Cerebellar cortex (tissue), 1 donor: ENCODE results near the gene SLC22A31.

Source experiments
- DNase-seq: peaks from one replicate; pipeline ENCODE4 v3.0.0-alpha.2; 2015; ENCODE audit warnings: low spot score

SLC22A31 gene

DNA sequence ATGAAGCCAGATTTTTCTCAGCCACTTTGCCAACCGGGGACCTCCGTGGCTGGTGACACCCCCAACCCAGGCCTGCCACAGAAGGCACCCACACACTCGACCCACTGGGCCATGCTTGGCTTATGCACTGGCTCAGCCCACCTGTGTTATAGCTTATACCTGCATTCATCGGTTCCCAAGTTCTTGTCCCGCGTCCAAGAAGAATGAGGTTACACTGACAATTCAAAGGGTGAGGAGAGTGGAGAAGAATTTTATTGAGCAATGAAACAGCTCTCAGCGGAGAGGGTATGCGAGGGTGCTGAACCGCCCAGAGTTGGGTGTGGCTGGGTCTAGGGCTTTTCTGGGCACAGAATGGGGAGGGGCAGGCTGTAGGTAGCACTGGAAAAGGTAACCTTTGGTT lies 51.0 kb downstream of the SLC22A31 start:
- DNase-seq: no peak

DNA sequence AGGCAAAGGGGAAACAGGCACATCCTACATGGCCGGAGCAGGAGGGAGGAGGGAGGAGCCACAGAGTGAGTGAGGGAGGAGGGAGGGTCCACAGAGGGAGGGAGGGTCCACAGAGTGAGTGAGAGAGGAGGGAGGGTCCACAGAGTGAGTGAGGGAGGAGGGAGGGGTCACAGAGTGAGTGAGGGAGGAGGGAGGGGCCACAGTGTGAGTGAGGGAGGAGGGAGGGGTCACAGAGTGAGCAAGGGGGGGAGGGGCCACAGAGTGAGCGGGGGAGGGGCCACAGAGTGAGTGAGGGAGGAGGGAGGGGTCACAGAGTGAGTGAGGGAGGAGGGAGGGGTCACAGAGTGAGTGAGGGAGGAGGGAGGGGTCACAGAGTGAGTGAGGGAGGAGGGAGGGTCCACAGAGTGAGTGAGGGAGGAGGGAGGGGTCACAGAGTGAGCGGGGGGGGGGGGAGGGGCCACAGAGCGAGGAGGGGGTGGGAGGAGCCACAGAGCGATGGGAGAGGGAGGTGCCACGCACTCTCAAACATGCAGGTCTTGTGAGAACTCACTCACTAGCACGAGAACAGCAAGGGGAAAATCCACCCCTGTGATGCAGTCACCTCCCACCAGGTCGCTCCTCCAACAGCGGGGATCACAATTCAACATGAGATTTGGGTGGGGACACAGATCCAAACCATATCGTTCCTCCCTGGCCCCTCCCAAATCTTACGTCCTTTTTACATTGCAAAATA lies 53.1 kb downstream of the SLC22A31 start:
- no peak for DNase-seq

DNA sequence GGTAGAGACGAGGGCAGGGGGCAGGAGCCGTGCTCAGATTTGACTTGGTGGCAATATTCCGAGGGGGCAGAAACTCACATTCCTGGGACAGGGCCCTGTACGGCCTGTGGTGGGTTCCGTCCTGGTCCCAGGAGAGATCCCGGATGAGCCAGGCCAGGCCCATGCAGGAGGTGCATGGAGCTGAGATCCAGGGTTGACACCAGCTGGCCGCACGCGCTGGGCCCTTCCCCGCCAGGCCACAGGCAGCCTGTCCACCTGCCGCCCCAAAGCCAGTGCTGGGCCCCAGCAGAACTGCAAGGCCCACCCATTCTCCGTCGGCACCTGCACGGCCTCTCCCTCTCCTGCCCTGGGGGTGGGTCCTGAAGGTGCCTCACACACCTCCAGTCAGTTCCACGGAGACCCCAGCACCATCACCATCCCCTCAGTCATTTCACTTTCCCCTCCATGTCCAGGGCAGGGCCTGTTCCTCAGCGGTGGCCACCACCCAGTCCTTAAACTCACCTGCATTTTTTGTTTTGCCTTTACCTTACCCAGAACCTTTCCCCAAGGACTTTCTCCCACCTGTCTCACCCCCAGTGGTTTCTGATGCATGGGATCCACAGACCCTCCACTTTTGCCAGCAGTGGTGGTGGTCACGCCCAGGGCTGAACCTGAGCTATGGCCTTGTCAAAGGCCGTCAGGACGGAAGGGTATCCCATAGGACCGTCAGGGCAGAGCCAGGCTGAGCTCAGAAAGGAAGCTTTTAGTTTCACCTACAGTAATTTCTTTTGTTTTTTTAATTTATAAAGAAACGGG lies 53.9 kb downstream of the SLC22A31 start:
- no peak for DNase-seq
